Measurements from ENCODE around the gene REEP6. TPM values are rescaled to one million over a fixed set of nuclear protein-coding genes. Genes with fewer than 3 reads are reported as not detected.

The REEP6 gene
- total and polyA plus RNA-seq, 2 of the 8 experiments (the other 6 are each of a cell fraction or from before 2014, with no cell fraction given) = 12.6 to 20.7 TPM

DNA sequence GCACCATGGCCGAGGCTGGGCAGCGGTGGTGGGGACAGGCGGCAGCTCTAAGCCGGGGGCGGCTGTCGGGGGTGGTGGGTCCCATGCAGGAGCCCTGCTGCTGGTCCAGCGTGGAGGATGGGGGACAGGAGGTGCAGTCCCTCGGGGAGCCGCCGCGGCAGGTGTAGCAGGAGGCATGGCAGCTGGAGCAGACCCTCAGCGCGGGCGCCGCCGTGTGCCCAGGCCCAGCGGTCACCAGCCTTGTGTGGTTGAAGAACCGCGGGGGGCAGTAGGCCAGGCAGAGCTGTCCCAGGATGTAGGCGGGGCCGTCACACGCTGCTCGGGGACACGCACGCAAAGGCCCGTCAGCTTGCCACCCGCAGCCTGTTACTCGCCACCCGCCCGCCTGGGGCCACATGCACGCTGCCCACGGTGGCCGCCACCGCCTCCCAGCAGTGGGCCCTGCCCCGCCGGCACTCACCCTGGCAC lies 9.1 kb upstream of the REEP6 start (continued):
- TF ChIP-seq, protein P1, sequence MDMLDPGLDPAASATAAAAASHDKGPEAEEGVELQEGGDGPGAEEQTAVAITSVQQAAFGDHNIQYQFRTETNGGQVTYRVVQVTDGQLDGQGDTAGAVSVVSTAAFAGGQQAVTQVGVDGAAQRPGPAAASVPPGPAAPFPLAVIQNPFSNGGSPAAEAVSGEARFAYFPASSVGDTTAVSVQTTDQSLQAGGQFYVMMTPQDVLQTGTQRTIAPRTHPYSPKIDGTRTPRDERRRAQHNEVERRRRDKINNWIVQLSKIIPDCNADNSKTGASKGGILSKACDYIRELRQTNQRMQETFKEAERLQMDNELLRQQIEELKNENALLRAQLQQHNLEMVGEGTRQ (IDR thresholded peaks at IDR 0.05; ENCODE audit: low read length) = no peak
- no peak for TF ChIP-seq CEBPB (IDR thresholded peaks at IDR 0.05; ENCODE audit: low read depth, low read length)
- no peak for TF ChIP-seq CREB1 (IDR thresholded peaks at IDR 0.05)

Measured in H1 (cell line).